ENCODE data around the gene GLI1.
"Not testable (repeated sequence)": the region's sequence is repeated elsewhere in the genome, so short reads cannot be mapped to it uniquely, and the experiment has no call there.

Gene GLI1

DNA sequence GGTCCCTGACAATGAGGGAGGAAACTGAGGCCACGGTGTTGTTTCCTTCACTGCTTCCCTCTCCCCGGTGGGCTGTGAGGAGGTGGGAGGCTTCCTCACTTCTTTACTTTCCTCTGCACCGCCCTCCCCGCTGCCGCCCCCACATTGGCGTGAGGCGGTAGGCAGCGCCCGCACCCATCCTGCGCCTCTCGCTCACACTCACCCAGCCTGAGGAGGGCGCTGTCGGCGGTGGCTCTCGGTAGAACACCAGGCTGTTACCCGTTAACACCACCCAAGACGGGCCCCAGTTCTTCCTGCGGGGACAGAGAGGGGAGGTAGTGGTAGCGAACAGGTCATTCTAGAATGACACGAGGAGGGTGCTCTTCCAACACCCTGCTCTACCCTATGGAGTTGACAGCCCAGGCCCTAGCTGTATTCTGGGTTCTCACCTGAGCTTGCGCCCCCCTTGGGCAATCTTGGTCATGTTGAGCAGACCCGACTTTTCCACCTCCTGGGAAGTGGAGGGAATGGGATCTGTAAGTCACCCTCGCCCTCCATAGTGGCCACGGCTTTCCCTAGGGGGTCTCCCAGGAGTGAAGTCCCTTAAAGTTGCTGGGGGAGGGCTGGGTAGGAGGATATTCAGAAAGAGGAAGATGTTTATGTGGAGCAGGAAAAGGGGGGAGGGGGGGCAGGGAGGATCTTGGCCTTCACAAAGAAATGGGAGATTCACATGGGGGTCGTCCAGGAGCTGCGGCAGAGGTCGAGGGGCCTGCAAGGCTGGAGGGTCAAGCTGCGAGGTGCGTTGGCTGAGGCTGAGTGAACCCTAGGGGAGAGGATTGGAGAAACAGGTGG lies 16.8 kb downstream of the GLI1 start:
- peak; percentile 29 to 62 for DNase-seq (ENCODE audit: low read depth in 2 of 2)

- DNase-seq (ENCODE audit: low read depth in 2 of 2), result no peak
Observed at GRCh38 chr12:57476993-57477709, 17.6 kb downstream of the GLI1 start.

GRCh38 chr12:57477710-57478681 lies 18.4 kb downstream of the GLI1 start:
- peak in 1 of 2 donors; percentile 31 for DNase-seq (ENCODE audit: low read depth in 2 of 2)

DNA sequence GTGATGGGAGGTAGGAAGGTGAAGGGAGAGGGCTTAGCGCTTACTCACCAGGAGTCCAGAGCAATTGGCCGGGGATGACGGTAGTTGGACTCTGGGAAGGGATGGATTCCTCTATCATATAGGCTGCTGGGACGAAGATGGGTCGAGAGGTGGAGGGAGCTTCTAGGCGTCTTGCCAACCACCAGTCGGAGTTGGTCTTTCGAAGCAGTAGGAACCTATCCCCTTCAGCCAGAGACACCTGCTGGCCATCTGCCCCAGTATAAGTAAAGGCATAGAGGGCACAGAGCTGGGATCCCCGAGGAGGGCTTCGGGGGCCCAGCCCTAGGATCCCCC lies 19.4 kb downstream of the GLI1 start:
- DNase-seq (ENCODE audit: low read depth in 2 of 2), result no peak

- DNase-seq (ENCODE audit: low read depth in 2 of 2), result peak; percentile 48 to 51
Observed at GRCh38 chr12:57479376-57480115, 20.0 kb downstream of the GLI1 start, which contains the start of gene ARHGAP9. TSS of gene ARHGAP9 (minus strand) at chr12:57479866. CDS start at chr12:57479406, 460 bp downstream.

GRCh38 chr12:57481671-57482070 lies 22.1 kb downstream of the GLI1 start:
- DNase-seq (ENCODE audit: low read depth in 2 of 2), result no peak

GRCh38 chr12:57483466-57483865 lies 23.9 kb downstream of the GLI1 start:
- no peak for DNase-seq (ENCODE audit: low read depth in 2 of 2)

DNA sequence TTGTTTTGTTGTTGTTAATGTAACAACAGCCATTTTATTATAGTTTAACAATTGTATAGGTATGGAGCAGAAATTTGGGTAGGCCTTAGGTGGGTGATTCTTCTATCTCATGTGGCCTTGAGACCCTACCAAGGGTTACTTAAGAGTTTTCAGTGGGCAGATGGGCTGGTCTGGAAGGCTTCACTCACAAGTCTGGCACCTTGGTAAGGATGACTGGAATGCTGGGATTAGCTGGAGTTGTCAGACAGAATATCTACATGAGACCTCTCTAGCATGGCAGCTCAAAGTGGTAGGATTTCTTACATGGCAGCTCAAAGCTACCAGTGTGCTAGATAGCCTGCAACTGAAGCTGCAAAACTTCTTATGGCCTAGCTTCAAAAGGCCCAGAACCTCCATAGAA lies 26.1 kb downstream of the GLI1 start:
- no peak for DNase-seq (ENCODE audit: low read depth in 2 of 2)

DNA sequence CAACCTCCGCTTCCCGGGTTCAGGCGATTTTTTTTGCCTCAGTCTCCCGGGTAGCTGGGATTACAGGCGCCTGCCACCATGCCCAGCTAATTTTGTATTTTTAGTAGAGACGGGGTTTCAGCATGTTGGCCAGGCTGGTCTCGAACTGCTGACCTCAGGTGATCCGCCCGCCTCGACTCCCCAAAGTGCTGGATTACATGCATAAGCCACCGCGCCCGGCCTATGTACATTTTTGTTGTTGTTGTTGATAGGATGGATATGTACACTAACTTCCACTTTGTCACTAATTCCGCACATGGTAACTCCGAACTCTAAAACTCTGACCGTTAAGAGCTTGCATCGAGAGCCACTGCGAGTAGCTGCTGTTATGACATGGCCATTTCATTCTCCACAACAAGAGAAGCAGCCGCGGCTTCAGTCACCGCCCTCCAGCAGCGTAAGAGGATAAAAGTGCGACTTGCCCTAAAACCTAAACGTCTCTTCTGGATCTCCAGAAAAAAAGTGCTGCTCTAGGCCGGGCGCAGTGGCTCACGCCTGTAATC lies 27.5 kb downstream of the GLI1 start:
- DNase-seq (ENCODE audit: low read depth in 2 of 2), result no peak

GRCh38 chr12:57487597-57488401 lies 28.2 kb downstream of the GLI1 start, which contains the start of gene MARS1:
TSS of gene MARS1 (plus strand) at chr12:57488068. CDS start at chr12:57488091, 23 bp downstream.
- peak; percentile 90 for DNase-seq (ENCODE audit: low read depth in 2 of 2)

- DNase-seq (ENCODE audit: low read depth in 2 of 2), result no peak
Observed at GRCh38 chr12:57488402-57489156, 29.0 kb downstream of the GLI1 start.

GRCh38 chr12:57489157-57489641 lies 29.6 kb downstream of the GLI1 start:
- no peak for DNase-seq (ENCODE audit: low read depth in 2 of 2)

- DNase-seq (ENCODE audit: low read depth in 2 of 2), result no peak
Observed at GRCh38 chr12:57490126-57490525, 30.5 kb downstream of the GLI1 start.

- no peak for DNase-seq (ENCODE audit: low read depth in 2 of 2)
Observed at GRCh38 chr12:57491393-57492280, 32.1 kb downstream of the GLI1 start.

DNA sequence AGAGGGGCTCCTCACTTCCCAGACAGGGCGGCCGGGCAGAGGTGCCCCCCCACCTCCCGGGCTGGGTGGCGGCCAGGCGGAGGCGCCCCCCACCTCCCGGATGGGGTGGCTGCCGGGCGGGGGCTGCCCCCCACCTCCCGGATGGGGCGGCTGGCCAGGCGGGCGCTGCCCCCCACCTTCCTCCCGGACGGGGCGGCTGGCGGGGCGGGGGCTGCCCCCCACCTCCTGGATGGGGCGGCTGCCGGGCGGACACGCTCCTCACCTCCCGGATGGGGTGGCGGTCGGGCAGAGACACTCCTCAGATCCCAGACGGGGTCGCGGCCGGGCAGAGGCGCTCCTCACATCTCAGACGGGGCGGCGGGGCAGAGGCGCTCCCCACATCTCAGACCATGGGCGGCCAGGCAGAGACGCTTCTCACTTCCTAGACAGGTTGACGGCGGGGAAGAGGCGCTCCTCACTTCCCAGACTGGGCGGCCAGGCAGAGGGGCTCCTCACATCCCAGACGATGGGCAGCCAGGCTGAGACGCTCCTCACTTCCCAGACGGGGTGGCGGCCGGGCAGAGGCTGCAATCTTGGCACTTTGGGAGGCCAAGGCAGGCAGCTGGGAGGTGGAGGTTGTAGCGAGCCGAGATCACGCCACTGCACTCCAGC lies 35.6 kb downstream of the GLI1 start:
- not testable (repeated sequence) for DNase-seq (ENCODE audit: low read depth in 2 of 2)

DNA sequence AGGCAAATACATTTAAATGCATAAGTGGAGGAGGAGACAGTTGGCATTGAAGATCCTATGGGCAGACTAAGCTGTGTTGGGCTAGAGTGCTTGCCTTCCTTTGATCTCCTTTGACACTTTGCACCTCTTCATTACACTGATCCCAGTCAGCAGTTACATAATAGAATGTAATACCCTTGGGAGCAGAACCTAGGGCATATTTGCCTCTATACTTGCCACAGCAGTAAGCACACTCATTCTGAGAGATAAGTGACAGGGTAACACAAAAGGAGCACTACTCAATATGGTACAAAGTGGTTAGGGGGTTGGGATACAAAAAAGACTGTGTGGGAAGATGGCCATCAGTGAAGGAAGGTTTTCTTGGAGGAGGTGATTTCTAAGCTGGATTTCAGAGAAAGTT lies 37.2 kb downstream of the GLI1 start:
- no peak for DNase-seq (ENCODE audit: low read depth in 2 of 2)
